ENCODE results near the gene ANKRD11. TPM values are rescaled to one million over a fixed set of nuclear protein-coding genes. Genes with fewer than 3 reads are reported as not detected.
A peak's percentile ranks its signal among the peaks of the same experiment; 100 is the strongest.
"Not testable (repeated sequence)": the region's sequence is repeated elsewhere in the genome, so short reads cannot be mapped to it uniquely, and the experiment has no call there.

The ANKRD11 gene
- total RNA-seq, 1 experiment from 2014 or later, result 297 TPM

DNA sequence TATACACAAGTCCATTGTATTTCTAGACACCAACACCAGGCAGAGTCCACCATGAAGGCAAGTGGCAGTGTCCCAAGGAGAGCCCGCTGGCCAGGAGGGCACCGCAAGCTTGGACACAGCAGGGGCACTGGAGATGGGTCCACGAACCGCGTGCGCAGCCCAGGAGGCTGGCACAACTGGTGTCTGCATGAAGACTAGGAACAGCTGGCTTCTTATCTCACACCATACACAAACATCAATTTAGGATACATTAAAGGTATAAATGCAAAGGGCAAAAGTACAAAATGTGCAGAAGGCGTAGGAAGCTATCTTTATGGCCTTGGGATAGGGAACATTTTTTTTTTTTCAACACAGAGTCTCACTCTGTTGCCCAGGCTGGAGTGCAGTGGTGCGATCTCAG is 52.4 kb downstream of the ANKRD11 start:
- intact Hi-C loops (cut with micrococcal nuclease; ENCODE audit: unreplicated experiment), result no loop called here
- DNase-seq, result no peak
- no peaks in the 10 kb centered on the region for H3K27me3 ChIP-seq (replicated peaks; ENCODE audit: control insufficient read depth, insufficient read depth, low read length)
- no TSS peak for BruUV-seq (replicated peaks)
- no peak overlapping the region for H3K4me3 ChIP-seq (ENCODE audit: low read depth, low read length)
- no peaks in the 10 kb centered on the region for H3K9me3 Mint-ChIP-seq (ENCODE audit: unreplicated experiment)
- peaks cover 41% of the 10 kb centered on the region for H3K36me3 Mint-ChIP-seq (ENCODE audit: insufficient read depth, unreplicated experiment)
- TF ChIP-seq, protein P1, sequence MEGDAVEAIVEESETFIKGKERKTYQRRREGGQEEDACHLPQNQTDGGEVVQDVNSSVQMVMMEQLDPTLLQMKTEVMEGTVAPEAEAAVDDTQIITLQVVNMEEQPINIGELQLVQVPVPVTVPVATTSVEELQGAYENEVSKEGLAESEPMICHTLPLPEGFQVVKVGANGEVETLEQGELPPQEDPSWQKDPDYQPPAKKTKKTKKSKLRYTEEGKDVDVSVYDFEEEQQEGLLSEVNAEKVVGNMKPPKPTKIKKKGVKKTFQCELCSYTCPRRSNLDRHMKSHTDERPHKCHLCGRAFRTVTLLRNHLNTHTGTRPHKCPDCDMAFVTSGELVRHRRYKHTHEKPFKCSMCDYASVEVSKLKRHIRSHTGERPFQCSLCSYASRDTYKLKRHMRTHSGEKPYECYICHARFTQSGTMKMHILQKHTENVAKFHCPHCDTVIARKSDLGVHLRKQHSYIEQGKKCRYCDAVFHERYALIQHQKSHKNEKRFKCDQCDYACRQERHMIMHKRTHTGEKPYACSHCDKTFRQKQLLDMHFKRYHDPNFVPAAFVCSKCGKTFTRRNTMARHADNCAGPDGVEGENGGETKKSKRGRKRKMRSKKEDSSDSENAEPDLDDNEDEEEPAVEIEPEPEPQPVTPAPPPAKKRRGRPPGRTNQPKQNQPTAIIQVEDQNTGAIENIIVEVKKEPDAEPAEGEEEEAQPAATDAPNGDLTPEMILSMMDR (IDR thresholded peaks at IDR 0.05; ENCODE audit: insufficient read depth in 1 of 2, low read depth in 1 of 2, low read length in 1 of 2, severe bottlenecking in 1 of 2, unreplicated experiment in 1 of 2), result no peak
- no peaks in the 10 kb centered on the region for H3K36me3 ChIP-seq (ENCODE audit: control insufficient read depth, insufficient read depth, low read length)
- peak overlapping the region; percentile 72 for H3K27ac Mint-ChIP-seq (ENCODE audit: unreplicated experiment)
- peaks cover 18% of the 10 kb centered on the region for H3K4me1 ChIP-seq
- H3K9me3 ChIP-seq, result no peaks in the 10 kb centered on the region
- H3K27me3 Mint-ChIP-seq (ENCODE audit: insufficient read depth, unreplicated experiment), result no peaks in the 10 kb centered on the region
- ChIA-PET CTCF (interaction anchor here (0.6 kb wide), 1 partner anchor 49 kb away, joined by 3 read pairs; no protein-coding TSS in a partner anchor), POLR2A (no interaction called here)
- peaks cover 44% of the 10 kb centered on the region for H3K4me1 Mint-ChIP-seq (ENCODE audit: low read depth, unreplicated experiment)
- H3K4me3 Mint-ChIP-seq (ENCODE audit: unreplicated experiment), result peak overlapping the region; percentile 7

DNA sequence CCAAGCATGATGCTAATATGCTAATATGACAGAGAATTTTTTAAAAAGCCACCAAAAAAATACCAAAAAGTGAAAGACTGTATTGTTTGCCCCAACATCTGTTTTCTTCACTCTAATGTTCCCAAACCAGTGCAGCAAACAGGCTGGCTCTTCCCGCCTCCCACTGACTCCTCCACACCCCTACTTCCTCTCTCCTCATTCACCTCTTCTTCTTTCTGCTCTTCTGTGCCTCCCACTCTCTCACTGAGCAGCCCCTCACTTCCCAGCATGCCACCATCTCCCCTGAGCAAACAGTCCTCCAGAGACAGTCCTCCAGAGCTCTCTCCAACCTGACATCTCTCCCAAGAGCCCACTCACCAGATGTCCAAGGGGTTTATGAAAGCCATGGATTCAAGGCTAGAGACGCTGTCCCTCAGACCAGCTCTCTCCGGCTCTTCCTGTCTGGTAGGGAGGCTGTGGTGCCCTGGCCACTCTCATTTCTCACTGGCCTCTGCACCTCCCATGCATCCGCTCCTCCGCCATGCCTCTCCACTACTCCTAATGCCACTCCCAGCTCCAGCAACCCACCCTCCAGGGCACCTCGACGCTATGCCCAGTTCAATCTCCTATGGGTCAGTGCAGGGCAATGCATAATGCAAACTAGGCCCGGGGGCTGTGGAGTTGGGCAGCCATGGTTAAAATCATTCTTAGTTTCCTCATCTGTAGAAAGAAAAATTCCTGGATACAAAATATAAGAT is 52.9 kb downstream of the ANKRD11 start:
- POLR2A ChIA-PET, result no interaction called here
- H3K4me3 Mint-ChIP-seq (ENCODE audit: unreplicated experiment), result peak overlapping the region; percentile 7

DNA sequence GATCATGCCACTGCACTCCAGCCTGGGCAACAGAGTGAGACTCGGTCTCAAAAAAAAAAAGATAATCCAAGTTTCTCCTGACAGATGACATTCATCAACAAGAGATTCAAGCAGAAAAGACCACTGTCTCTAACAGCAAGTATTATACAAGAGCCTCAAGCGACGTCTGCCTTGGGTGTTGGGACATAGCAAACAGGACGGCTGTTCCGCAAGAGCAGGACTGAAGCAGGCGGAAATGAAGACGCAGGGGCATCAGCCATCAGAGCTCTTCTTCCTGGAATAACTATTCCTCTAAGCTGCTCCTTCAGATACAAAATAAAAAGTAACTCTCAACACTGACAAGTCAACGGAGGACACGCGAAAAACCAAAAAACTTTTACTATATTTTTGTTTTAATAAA is 54.0 kb downstream of the ANKRD11 start:
- H3K36me3 Mint-ChIP-seq (ENCODE audit: insufficient read depth, unreplicated experiment), result peaks cover 32% of the 10 kb centered on the region
- H3K27me3 Mint-ChIP-seq (ENCODE audit: insufficient read depth, unreplicated experiment), result no peaks in the 10 kb centered on the region
- Histone ChIP-seq H3K4me1 (peaks cover 24% of the 10 kb centered on the region), H3K4me3 (ENCODE audit: low read depth, low read length) (no peak overlapping the region), H3K27me3 (replicated peaks; ENCODE audit: control insufficient read depth, insufficient read depth, low read length) (no peaks in the 10 kb centered on the region), H3K36me3 (ENCODE audit: control insufficient read depth, insufficient read depth, low read length) (no peaks in the 10 kb centered on the region), H3K9me3 (no peaks in the 10 kb centered on the region)
- no peak overlapping the region for H3K27ac Mint-ChIP-seq (ENCODE audit: unreplicated experiment)
- POLR2A ChIA-PET, result no interaction called here
- CTCF ChIA-PET, result no interaction called here
- no peak for DNase-seq
- no peak overlapping the region for H3K4me3 Mint-ChIP-seq (ENCODE audit: unreplicated experiment)
- intact Hi-C loops (cut with micrococcal nuclease; ENCODE audit: unreplicated experiment), result no loop called here
- no TSS peak for BruUV-seq (replicated peaks)
- no peaks in the 10 kb centered on the region for H3K9me3 Mint-ChIP-seq (ENCODE audit: unreplicated experiment)
- peaks cover 34% of the 10 kb centered on the region for H3K4me1 Mint-ChIP-seq (ENCODE audit: low read depth, unreplicated experiment)
- TF ChIP-seq, protein P1 (IDR thresholded peaks at IDR 0.05; ENCODE audit: insufficient read depth in 1 of 2, low read depth in 1 of 2, low read length in 1 of 2, severe bottlenecking in 1 of 2, unreplicated experiment in 1 of 2), result no peak

More for the DNA sequence above, 52.9 kb downstream of the ANKRD11 start:
- TF ChIP-seq, protein P1 (IDR thresholded peaks at IDR 0.05; ENCODE audit: insufficient read depth in 1 of 2, low read depth in 1 of 2, low read length in 1 of 2, severe bottlenecking in 1 of 2, unreplicated experiment in 1 of 2), result no peak
- Mint-ChIP-seq H3K27ac (ENCODE audit: unreplicated experiment) (peak overlapping the region; percentile 72), H3K36me3 (ENCODE audit: insufficient read depth, unreplicated experiment) (peaks cover 36% of the 10 kb centered on the region), H3K27me3 (ENCODE audit: insufficient read depth, unreplicated experiment) (no peaks in the 10 kb centered on the region), H3K9me3 (ENCODE audit: unreplicated experiment) (no peaks in the 10 kb centered on the region), H3K4me1 (ENCODE audit: low read depth, unreplicated experiment) (peaks cover 38% of the 10 kb centered on the region)
- no TSS peak for BruUV-seq (replicated peaks)
- H3K9me3 ChIP-seq, result no peaks in the 10 kb centered on the region
- H3K4me1 ChIP-seq, result peaks cover 14% of the 10 kb centered on the region
- H3K4me3 ChIP-seq (ENCODE audit: low read depth, low read length), result no peak overlapping the region
- H3K27me3 ChIP-seq (replicated peaks; ENCODE audit: control insufficient read depth, insufficient read depth, low read length), result no peaks in the 10 kb centered on the region
- CTCF ChIA-PET, result no interaction called here
- intact Hi-C loops (cut with micrococcal nuclease; ENCODE audit: unreplicated experiment), result no loop called here
- H3K36me3 ChIP-seq (ENCODE audit: control insufficient read depth, insufficient read depth, low read length), result no peaks in the 10 kb centered on the region
- no peak for DNase-seq

DNA sequence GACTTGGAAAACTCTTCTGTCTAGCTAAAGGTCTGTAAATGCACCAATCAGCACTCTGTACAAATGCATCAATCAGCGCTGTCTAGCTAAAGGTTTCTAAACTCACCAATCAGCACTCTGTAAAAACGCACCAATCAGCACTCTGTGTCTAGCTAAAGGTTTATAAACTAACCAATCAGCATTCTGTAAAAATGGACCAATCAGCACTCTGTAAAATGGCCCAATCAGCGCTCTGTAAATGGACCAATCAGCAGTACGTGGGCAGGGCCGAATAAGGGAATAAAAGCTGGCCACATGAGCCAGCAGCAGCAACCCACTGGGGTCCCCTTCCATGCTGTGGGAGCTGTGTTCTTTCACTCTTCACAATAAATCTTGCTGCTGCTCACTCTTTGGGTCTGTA is 55.3 kb downstream of the ANKRD11 start:
- peaks cover 33% of the 10 kb centered on the region for H3K4me1 ChIP-seq
- intact Hi-C loops (cut with micrococcal nuclease; ENCODE audit: unreplicated experiment); H3K9me3 Mint-ChIP-seq (ENCODE audit: unreplicated experiment); H3K27ac Mint-ChIP-seq (ENCODE audit: unreplicated experiment); BruUV-seq (replicated peaks); DNase-seq; H3K27me3 ChIP-seq (replicated peaks; ENCODE audit: control insufficient read depth, insufficient read depth, low read length); H3K36me3 ChIP-seq (ENCODE audit: control insufficient read depth, insufficient read depth, low read length); H3K4me3 Mint-ChIP-seq (ENCODE audit: unreplicated experiment); H3K27me3 Mint-ChIP-seq (ENCODE audit: insufficient read depth, unreplicated experiment); H3K9me3 ChIP-seq; H3K4me3 ChIP-seq (ENCODE audit: low read depth, low read length): not testable (repeated sequence)
- ChIA-PET CTCF (interaction anchor here (0.5 to 0.6 kb wide), 2 partner anchors 44 to 655 kb away, joined by 3 read pairs; no protein-coding TSS in a partner anchor), POLR2A (interaction anchor here (0.7 kb wide), 1 partner anchor 130 kb away, joined by 3 read pairs; no protein-coding TSS in a partner anchor)
- H3K36me3 Mint-ChIP-seq (ENCODE audit: insufficient read depth, unreplicated experiment), result peaks cover 24% of the 10 kb centered on the region
- peaks cover 25% of the 10 kb centered on the region for H3K4me1 Mint-ChIP-seq (ENCODE audit: low read depth, unreplicated experiment)

Data from Caco-2 (cell line).